HepG2 (cell line): Measurements from ENCODE around the gene ODC1. TPM values are rescaled to one million over a fixed set of nuclear protein-coding genes. Genes with fewer than 3 reads are reported as not detected.

ENCODE experiments used
- ATAC-seq: fragments of 200-7000 bp; cut with Tn5 transposase; 3 replicates; pipeline ENCODE4 v1.9.1; 2020; ENCODE audit warnings: mild to moderate bottlenecking, moderate library complexity
- BruUV-seq: library from RNA; stranded (reverse); fragments of 400-500 nt; replicated peaks from 2 replicates; lab custom pipeline; 2021; lab: Mats Ljungman, UMichigan
- CTCF ChIA-PET: fragments of 300-600 bp; formaldehyde crosslinking; extraction: SDS; loops from one replicate; lab custom pipeline; 2021; ENCODE audit warnings: low total read pairs, inconsistent platforms, low intra/inter-chr PET ratio; lab: Yijun Ruan, JAX
- POLR2A ChIA-PET: fragments of 350-600 bp; sonication (Branson Sonifier 250); formaldehyde crosslinking; loops from one replicate; lab custom pipeline; 2020; ENCODE audit warnings: antibody characterized with exemption, inconsistent platforms; lab: Yijun Ruan, JAX
- DNase-seq: peaks from one replicate; pipeline ENCODE4 v3.0.0-alpha.2; 2015; ENCODE audit warnings: low spot score
- FAIRE-seq: peaks from 3 replicates; lab custom pipeline; 2011; peaks lifted over from hg19 to GRCh38; lab: Jason Lieb, UNC
- H2AFZ ChIP-seq: one replicate; pipeline ENCODE4 v1.6.1; 2011; ENCODE audit warnings: low read length, inconsistent platforms
- H3K27ac ChIP-seq: fragments of 300-600 bp; 3 replicates; pipeline ENCODE4 v1.8.0; 2011; ENCODE audit warnings: mixed run types, mild to moderate bottlenecking, mixed read lengths, low read length, inconsistent platforms; ENCODE audit not compliant: insufficient read depth; ENCODE audit errors: extremely low read length
- H3K27me3 ChIP-seq, 2 experiments: fragments of 200-600 bp in 1 of 2; 2 replicates in 1 of 2; 3 replicates in 1 of 2; pipeline versions ENCODE4 v1.6.0 to v1.8.0; 2011; ENCODE audit warnings: low read length in 2 of 2, mild to moderate bottlenecking in 2 of 2, moderate library complexity in 2 of 2, inconsistent platforms in 1 of 2; ENCODE audit not compliant: insufficient read depth in 2 of 2, control insufficient read depth in 1 of 2
- H3K36me3 ChIP-seq, 2 experiments: fragments of 200-600 bp in 1 of 2; replicated peaks in 1 of 2; 2 replicates in 1 of 2; 3 replicates in 1 of 2; pipeline versions ENCODE4 v1.5.1 to v1.8.0; 2011; ENCODE audit warnings: low read length in 2 of 2, inconsistent platforms in 1 of 2; ENCODE audit not compliant: insufficient read depth in 2 of 2, control insufficient read depth in 1 of 2
- H3K4me1 ChIP-seq: 2 replicates; pipeline ENCODE4 v1.5.1; 2012; ENCODE audit warnings: low read length, inconsistent platforms; ENCODE audit not compliant: insufficient read depth
- H3K4me2 ChIP-seq: 2 replicates; pipeline ENCODE4 v1.6.0; 2011; ENCODE audit warnings: low read depth, low read length, inconsistent platforms
- H3K4me3 ChIP-seq, 3 experiments: fragments of 200-600 bp in 1 of 3; sonication (generic), shearing (Covaris generic) in 1 of 3; replicated peaks in 1 of 3; 2 replicates each; pipeline ENCODE4 v1.5.1; 2011 to 2016; ENCODE audit warnings: low read length in 3 of 3, inconsistent platforms in 2 of 3, low read depth in 2 of 3, mild to moderate bottlenecking in 2 of 3, control low read depth in 1 of 3, mixed read lengths in 1 of 3; ENCODE audit not compliant: insufficient read depth in 1 of 3
- H3K79me2 ChIP-seq: one replicate; pipeline ENCODE4 v1.6.1; 2011; ENCODE audit warnings: low read length, inconsistent platforms; ENCODE audit not compliant: insufficient read depth
- H3K9ac ChIP-seq: 2 replicates; pipeline ENCODE4 v1.6.0; 2011; ENCODE audit warnings: mild to moderate bottlenecking, low read depth, low read length, inconsistent platforms; ENCODE audit not compliant: insufficient read depth
- H3K9me3 ChIP-seq: 2 replicates; pipeline ENCODE4 v1.5.1; 2012; ENCODE audit warnings: mild to moderate bottlenecking, low read length
- H4K20me1 ChIP-seq: 2 replicates; pipeline ENCODE4 v1.6.0; 2011; ENCODE audit warnings: inconsistent platforms, mild to moderate bottlenecking, low read length, moderate library complexity; ENCODE audit not compliant: insufficient read depth
- ERF ChIP-seq: IDR thresholded peaks from 2 replicates; pipeline ENCODE4 v1.6.1; 2018; ENCODE audit warnings: missing biosample characterization, missing genetic modification reagents
- FOXP1 ChIP-seq, 2 experiments: fragments of 450-650 bp in 1 of 2; IDR thresholded peaks; 2 replicates each; pipeline ENCODE4 v1.6.1; 2017 to 2018; ENCODE audit warnings: antibody characterized with exemption in 1 of 2
- HDAC1 ChIP-seq: sonication (generic); formaldehyde crosslinking; IDR thresholded peaks from 2 replicates; pipeline ENCODE4 v1.5.1; 2020; ENCODE audit warnings: mild to moderate bottlenecking, missing genetic modification reagents
- IRF1 ChIP-seq: sonication (generic); formaldehyde crosslinking; IDR thresholded peaks from 2 replicates; pipeline ENCODE4 v1.4.0; 2020; ENCODE audit warnings: low read depth, mild to moderate bottlenecking, missing genetic modification reagents
- PCBP2 ChIP-seq: fragments of 200-400 bp; formaldehyde crosslinking; optimal IDR thresholded peaks from 2 replicates; pipeline ENCODE3; 2018; ENCODE audit warnings: low read length, low read depth; ENCODE audit not compliant: poor library complexity, severe bottlenecking
- U2AF1 ChIP-seq: fragments of 200-400 bp; formaldehyde crosslinking; optimal IDR thresholded peaks from 2 replicates; pipeline ENCODE3; 2017; ENCODE audit warnings: mild to moderate bottlenecking, low read depth, low read length
- ZBTB46 ChIP-seq: sonication (generic); formaldehyde crosslinking; IDR thresholded peaks from 2 replicates; pipeline ENCODE4 v1.4.0; 2020; ENCODE audit warnings: mild to moderate bottlenecking, missing genetic modification reagents, borderline replicate concordance
- ZGPAT ChIP-seq: IDR thresholded peaks from 2 replicates; pipeline ENCODE4 v1.6.1; 2016; ENCODE audit warnings: mild to moderate bottlenecking
- ZNF337 ChIP-seq: sonication (generic); formaldehyde crosslinking; IDR thresholded peaks from 2 replicates; pipeline ENCODE4 v1.5.1; 2020; ENCODE audit warnings: missing genetic modification reagents, low read depth, mild to moderate bottlenecking, borderline replicate concordance
- ZNF431 ChIP-seq: sonication (generic); formaldehyde crosslinking; IDR thresholded peaks from 2 replicates; pipeline ENCODE4 v1.9.0; 2022; ENCODE audit warnings: missing genetic modification reagents, low read depth, mild to moderate bottlenecking, borderline replicate concordance
- ZNF597 ChIP-seq: sonication (generic); formaldehyde crosslinking; IDR thresholded peaks from 2 replicates; pipeline ENCODE4 v1.5.0; 2020; ENCODE audit warnings: missing genetic modification reagents
- ZNF749 ChIP-seq: sonication (generic); formaldehyde crosslinking; IDR thresholded peaks from 2 replicates; pipeline ENCODE4 v1.8.0; 2022; ENCODE audit warnings: mild to moderate bottlenecking, missing genetic modification reagents, moderate library complexity, borderline replicate concordance
- ZNF790 ChIP-seq: sonication (generic); formaldehyde crosslinking; IDR thresholded peaks from 2 replicates; pipeline ENCODE4 v1.8.0; 2022; ENCODE audit warnings: missing genetic modification reagents, mild to moderate bottlenecking, borderline replicate concordance
- ZNF883 ChIP-seq: sonication (generic); formaldehyde crosslinking; IDR thresholded peaks from 2 replicates; pipeline ENCODE4 v1.5.1; 2020; ENCODE audit warnings: mild to moderate bottlenecking, missing genetic modification reagents; ENCODE audit errors: not compliant biosample characterization
- WGBS: methylation state at CpG from one replicate; pipeline ENCODE4 v1.1.6; 2017; ENCODE audit warnings: low lambda C conversion rate; 5-methylcytosine and 5-hydroxymethylcytosine counted together
- in situ Hi-C: cut with HindIII; loops from 2 replicates; pipeline ENCODE4 v1.10.0; 2017; ENCODE audit warnings: low pct_unique_long_range_greater_than_20kb; ENCODE audit not compliant: extremely low pct_ligation_motif_present
- intact Hi-C: fragments of 100-400 bp; cut with micrococcal nuclease; formaldehyde crosslinking; loops from one replicate; pipeline ENCODE4 v1.10.0; 2022; ENCODE audit not compliant: unreplicated experiment
- polyA plus RNA-seq, 8 experiments: library from polyadenylated mRNA; depleted of rRNA in 3 of 8; stranded (reverse) in 7 of 8; unstranded in 1 of 8; fragments of >200 nt; fragmentation: Illumina TruSeq in 4 of 8; extraction: Trizol in 4 of 8; gene quantifications; 2 replicates each; pipeline versions ENCODE4 v1.2.1 to v1.2.3, GENCODE V29; 2011 to 2016; ENCODE audit warnings: low read depth in 4 of 8, missing spikeins in 1 of 8, mixed read lengths in 1 of 8; ENCODE audit not compliant: insufficient read depth in 1 of 8
- total RNA-seq, 5 experiments: library from RNA; depleted of rRNA; stranded (reverse); fragments of >200 nt; fragmentation: Illumina TruSeq; extraction: Trizol; gene quantifications; 2 replicates each; pipeline ENCODE4 v1.2.3, GENCODE V29; 2016; ENCODE audit warnings: low read depth in 1 of 5

The ODC1 gene
- total and polyA plus RNA-seq, 2 of the 13 experiments (the other 11 are each of a cell fraction or from before 2014, with no cell fraction given): 142 to 371 TPM

- TF ChIP-seq ZGPAT (CRISPR knock-in tag) (no peak), PCBP2 (peak; percentile 57), IRF1 (no peak), ZNF597 (CRISPR knock-in tag) (no peak), ERF (CRISPR knock-in tag) (no peak), ZNF749 (no peak), ZNF790 (CRISPR knock-in tag) (no peak)
Observed at GRCh38 chr2:10494351-10495066, 46.4 kb upstream of the ODC1 start (continued).

GRCh38 chr2:10493634-10494281 is 45.6 kb upstream of the ODC1 start:
- ChIA-PET CTCF (no interaction called here), POLR2A (interaction anchor here (1.3 kb wide), 1 partner anchor 44 kb away, joined by 4 read pairs; no protein-coding TSS in a partner anchor)
- peaks cover 36% of the 10 kb centered on the region for H3K4me1 ChIP-seq
- peaks cover 23 to 83% of the 10 kb centered on the region in 2 experiments; a peak in 4 of 5 replicates for H3K27me3 ChIP-seq
- ATAC-seq (peak; percentile 63), FAIRE-seq (no peak), DNase-seq (peak; percentile 68)
- no peaks in the 10 kb centered on the region for H3K36me3 ChIP-seq
- peak overlapping the region; percentile 11; the same call in 1 of the 2 replicates for H3K4me2 ChIP-seq
- no peak overlapping the region for H3K9ac ChIP-seq
- no peak overlapping the region for H2AFZ ChIP-seq
- WGBS: 22% methylated on average over 14 of the region's 22 CpGs
- intact Hi-C loops: no loop called here
- H4K20me1 ChIP-seq: no peaks in the 10 kb centered on the region
- H3K27ac ChIP-seq: no peak overlapping the region
- H3K79me2 ChIP-seq: no peaks in the 10 kb centered on the region
- H3K4me3 ChIP-seq: no peak overlapping the region
- H3K9me3 ChIP-seq: 0 out of 2 replicates have a peak, but pooled peaks cover 4% of the 10 kb centered on the region
- in situ Hi-C loops: no loop called here
- no TSS peak for BruUV-seq
- TF ChIP-seq ZNF431 (CRISPR knock-in tag) (0 out of 2 replicates have a peak, but pooled peaks have one; percentile 19), ZNF883 (CRISPR knock-in tag) (no peak), ZNF337 (CRISPR knock-in tag) (no peak), ZBTB46 (no peak), FOXP1 (IDR thresholded peaks at IDR 0.05) (no peak), FOXP1 (CRISPR knock-in tag; IDR thresholded peaks at IDR 0.05) (peak; percentile 46), U2AF1 (no peak), HDAC1 (0 out of 2 replicates have a peak, but pooled peaks have one; percentile 61)
